ENCODE results near the gene NOX4. TPM values are rescaled to one million over a fixed set of nuclear protein-coding genes. Genes with fewer than 3 reads are reported as not detected.
"Not testable (repeated sequence)": the region's sequence is repeated elsewhere in the genome, so short reads cannot be mapped to it uniquely, and the experiment has no call there.

The NOX4 gene
- total RNA-seq, 1 donor from 2014 or later, result 85.9 TPM

DNA sequence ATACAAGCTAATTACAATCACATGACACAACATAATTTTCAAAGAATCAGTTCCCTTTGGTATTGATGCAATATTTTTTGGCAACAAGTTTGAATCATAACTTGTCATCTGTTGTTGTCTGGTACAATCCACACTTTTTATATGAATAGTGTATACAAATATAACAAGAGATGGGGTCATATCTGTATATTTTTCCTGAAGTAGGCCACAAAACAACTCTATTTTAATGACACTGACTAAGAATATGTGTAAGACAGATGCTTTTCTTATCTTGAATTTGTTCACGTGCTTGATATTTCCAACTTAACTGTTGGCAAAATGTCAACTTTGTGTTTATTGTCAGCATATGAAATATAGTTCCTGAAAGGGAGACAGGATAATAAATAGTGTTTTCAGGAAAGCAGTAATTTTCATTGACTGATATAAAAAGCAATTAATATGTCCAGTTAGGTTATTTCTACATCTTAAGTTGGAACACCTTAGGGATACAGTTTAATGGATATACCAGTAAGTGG, 27.9 kb downstream of the NOX4 start:
- peak; percentile 32 to 71 for DNase-seq (ENCODE audit: low read depth in 2 of 2)

DNA sequence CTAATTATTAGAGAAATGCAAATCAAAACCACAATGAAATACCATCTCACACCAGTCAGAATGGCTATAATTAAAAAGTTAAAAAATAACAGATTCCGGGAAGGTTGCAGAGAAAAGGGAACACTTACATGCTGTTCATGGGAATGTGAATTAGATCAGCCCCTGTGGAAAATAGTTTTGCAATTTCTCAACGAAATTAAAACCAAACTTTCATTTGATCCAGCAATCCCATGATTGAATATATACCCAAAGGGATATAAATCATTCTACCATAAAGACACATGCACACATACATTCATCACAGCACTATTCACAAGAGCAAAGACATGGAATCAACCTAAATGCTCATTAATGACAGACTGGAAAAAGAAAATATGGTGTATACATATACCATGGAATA, 32.5 kb downstream of the NOX4 start:
- DNase-seq (ENCODE audit: low read depth in 2 of 2), result no peak

DNA sequence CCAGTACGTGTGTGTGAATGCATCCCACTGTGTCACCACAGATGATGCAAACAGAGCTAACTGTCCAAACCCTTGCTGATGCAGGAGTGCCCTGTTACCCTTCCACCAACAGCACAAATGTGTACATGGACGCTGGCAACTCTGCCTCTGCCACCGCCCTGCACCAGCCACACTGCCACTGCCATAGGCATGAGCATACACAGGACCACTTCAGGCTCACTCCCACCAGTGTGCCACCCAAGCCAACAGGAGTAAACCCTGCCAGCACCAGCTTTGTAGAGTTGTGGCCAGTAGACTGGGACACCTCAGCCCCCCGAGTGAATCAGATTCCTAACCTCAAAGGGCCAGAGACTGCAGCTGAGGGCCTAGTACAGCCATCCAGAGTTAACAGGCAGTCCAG, 34.0 kb downstream of the NOX4 start:
- DNase-seq (ENCODE audit: low read depth in 2 of 2), result no peak

DNA sequence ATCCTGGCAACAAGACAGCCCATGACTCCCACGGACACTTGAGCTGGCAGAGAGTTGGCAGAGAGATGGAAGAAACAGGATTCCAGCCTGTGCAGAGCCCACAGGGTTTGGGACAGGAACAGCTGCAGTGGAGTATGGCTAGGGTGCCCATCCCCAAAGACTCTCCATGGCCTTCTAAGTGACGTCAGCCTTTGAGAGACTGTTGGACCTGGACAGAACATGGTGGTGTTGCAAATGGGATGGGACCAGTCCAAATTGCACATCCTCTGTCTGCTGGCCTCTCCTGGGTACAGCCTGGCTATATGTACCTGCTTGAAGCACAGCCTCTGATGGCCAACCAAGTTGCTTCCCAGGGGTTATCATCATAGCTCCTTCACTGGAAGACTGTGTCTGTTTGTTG, 34.5 kb downstream of the NOX4 start:
- no peak for DNase-seq (ENCODE audit: low read depth in 2 of 2)

DNA sequence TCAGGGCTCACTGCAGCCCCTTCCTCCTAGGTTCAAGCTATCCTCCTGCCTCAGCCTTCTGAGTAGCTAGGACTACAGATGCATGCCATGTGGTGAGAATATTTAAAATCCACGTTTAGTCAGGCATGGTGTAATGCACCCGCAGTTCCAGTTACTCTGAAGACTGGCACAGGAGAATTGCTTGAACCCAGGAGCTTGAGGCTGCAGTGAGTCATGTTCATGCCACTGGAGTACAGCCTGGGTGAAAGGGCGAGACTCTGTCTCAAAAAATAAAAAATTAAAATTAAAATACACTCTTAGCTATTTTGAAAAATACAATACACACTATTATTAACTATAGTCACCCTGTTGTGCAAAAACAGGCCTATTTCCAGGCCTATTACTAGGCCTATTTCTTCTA, 38.4 kb downstream of the NOX4 start:
- DNase-seq (ENCODE audit: low read depth in 2 of 2), result no peak

DNA sequence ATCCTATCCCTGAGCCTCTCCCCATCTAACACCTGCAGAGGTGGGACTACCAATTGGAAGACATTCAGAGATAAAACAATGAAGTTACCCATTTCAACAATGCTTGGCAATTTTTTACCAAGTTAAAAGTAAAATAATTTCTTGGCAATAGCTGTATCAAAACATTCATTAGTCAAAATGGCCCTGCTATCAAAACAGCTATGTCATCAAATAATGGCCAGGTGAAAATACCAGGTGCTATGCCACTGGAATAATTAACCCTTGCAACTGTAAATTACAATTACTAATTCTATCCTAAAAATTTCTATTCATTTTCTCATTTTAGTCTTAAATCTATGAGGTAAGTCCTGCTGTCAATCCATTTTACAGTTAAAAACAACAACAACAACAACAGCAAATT, 43.3 kb downstream of the NOX4 start:
- no peak for DNase-seq (ENCODE audit: low read depth in 2 of 2)

DNA sequence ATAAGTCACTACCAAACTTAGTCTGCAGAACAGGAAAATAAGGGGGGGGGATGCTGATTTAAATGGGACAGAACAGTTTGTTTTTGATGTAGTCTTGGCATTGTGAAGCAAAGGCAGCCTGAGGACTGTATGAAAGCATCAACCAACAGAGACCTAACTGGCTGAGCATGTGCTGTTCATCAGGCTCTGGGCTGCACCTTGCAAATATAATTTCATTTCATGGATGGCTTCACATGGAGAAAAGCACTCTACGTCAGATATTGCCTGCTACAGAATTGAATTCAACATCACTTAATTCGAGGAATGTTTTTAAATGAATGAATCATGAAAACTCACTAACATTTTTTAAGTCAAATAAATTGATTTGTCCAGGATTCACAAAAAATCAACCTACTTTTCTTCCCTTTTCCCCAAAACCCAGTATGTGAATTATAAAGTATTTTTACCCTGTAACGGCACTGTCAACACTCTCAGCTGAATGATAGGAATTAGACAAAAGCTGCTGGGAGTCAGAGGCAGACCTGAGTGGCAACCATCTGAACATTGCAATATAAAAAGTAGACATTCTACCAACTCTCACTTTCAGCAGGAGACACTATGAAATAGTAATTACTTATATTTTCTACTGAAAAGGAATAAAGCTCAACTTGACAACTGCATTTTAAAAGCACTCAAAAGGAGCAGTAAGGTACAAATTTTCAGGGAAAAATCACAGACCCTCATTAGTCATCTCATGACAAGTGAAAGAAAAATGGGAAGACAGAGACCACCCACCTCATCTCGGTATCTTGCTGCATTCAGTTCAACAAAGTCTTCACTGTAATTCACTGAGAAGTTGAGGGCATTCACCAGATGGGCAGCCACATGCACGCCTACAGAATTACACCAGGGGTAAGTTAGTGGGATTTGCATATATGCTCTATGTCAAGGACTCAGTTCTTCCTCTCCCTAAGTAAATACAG, 47.5 kb downstream of the NOX4 start:
- no peak for DNase-seq (ENCODE audit: low read depth in 2 of 2)

DNA sequence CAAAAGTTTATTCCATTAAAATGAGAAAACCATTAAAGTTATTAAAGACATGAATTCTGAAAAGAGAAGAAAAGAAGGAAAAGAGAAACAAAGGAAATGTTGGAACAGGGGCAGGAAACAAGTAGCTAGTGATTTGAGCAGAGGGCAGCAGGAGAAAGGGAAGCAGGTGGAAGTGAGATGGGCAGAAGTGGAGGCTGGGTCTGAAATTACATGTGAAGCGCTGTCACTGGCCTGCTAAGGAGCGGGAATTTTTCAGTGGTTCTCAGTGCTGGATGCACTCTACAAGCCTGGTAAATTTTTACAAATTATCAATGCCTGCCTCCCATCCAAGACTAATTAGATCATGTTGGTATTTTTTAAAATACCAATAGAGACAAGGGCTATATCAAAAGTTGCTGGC, 48.4 kb downstream of the NOX4 start:
- DNase-seq (ENCODE audit: low read depth in 2 of 2), result peak in 1 of 2 donors; percentile 35

DNA sequence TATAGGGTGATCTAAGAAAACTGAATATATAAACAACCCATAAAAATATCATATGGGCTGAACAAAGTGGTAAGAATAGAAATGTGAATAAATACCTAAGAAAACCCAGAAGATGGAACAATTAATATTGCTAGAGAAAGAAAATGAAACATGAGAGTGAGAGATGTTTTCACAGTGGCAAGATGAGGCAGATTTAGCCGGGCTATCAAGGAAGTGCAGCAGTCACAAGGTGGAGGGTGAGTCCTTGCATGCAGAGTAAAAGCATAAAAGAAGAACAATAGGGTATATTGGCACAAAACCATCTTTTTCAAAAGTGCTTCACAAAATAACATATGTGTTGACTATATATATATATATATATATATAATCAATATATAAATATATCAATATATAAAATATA, 49.6 kb downstream of the NOX4 start:
- peak; percentile 28 for DNase-seq (ENCODE audit: low read depth in 2 of 2)

DNA sequence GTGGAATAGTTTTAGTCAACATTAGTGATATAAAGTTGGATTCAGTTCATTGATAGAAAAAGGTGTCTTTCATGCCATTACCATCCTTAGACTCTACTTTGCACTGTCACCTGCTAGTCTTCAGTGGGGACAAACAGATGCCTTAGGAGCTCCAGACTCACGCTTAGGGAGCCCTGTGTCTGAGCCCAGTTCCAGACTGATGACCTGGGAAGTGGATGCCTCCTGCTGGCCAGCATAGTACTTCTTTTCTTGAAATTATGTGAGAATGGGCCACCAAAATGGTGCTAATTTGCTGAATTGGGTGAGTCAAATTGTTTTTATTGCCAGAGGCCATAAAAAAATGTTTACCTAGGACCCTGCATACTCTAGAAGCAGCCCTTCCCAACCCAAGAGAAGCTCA, 53.9 kb downstream of the NOX4 start:
- DNase-seq (ENCODE audit: low read depth in 2 of 2), result no peak

DNA sequence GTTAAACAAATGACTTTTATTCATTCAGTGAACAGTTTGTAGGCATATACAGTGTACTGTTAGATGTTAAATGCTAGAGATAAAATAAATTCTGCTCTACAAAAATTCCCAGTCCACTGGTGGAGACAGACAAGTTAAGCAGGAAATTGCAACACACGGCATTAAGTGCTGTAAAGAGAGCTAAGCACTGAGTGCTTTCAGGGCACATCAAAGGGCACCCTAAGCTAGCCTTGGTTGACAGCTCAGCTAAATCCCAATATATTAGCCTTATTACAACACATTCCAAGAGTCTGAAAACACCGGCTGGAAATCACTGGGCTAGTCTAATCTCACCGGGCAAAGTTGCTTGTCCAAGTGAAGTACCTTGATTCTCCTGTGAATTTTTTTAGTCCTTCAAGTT, 55.1 kb downstream of the NOX4 start:
- peak; percentile 61 to 62 for DNase-seq (ENCODE audit: low read depth in 2 of 2)

DNA sequence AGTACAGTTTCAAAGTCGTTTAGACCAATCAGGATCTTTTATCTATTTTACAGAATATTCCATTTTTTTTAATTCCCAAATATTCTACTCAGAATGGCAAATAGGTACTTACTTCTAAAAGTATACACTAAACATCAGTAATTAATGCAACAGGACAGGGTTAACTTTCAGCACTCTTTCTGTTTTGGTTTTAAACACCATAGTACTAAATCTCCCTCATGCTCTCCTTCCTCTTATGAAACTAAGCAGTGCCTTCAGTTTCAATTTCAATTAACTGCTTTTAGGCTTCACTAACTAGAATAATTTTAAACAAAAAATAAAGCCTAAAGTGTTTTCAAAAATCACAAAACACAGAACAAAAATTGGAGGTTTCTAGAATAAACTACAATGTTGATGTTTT, 57.9 kb downstream of the NOX4 start:
- DNase-seq (ENCODE audit: low read depth in 2 of 2), result no peak

DNA sequence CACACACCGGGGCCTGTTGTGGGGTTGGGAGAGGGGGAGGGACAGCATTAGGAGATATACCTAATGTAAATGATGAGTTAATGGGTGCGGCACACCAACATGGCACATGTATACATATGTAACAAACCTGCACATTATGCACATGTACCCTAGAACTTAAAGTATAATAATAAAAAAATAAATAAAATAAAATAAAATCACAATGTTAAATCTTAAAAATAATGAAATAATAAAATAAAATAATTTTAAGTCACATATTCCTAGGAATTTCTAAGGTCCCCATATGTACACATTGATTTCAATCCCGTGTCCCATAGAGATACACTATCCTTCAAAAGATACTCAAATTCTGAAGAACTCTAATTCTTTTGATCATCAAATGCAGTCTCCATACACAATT, 59.0 kb downstream of the NOX4 start:
- not testable (repeated sequence) for DNase-seq (ENCODE audit: low read depth in 2 of 2)

DNA sequence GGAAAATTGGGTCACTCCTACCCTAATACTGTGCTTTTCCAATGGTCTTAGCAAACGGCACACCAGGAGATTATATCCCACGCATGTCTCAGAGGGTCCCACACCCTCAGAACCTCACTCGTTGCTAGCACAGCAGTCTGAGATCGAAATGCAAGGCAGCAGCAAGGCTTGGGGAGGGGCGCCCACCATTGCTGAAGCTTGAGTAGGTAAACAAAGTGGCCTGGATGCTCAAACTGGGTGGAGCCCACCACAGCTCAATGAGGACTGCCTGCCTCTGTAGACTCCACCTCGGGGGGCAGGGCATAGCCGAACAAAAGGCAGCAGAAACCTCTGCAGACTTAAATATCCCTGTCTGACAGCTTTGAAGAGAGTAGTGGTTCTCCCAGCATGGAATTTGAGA, 64.7 kb downstream of the NOX4 start:
- not testable (repeated sequence) for DNase-seq (ENCODE audit: low read depth in 2 of 2)

DNA sequence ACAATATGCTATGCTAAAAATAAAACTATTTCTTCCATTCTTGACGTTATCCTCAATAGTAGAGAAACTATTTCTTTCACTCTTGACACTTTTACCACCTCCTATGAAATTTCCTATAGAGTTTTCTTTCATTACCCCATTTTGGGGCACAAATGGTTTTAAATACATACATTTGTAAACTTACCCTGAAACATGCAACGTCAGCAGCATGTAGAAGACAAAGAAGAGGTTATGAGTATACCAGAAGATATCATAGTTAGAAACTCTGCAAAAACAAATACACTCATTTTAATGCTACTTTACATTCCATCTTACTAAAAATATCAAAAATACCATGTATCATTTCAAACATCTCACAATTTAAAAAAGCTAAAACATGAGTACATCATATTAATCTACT, 69.5 kb downstream of the NOX4 start:
- no peak for DNase-seq (ENCODE audit: low read depth in 2 of 2)

DNA sequence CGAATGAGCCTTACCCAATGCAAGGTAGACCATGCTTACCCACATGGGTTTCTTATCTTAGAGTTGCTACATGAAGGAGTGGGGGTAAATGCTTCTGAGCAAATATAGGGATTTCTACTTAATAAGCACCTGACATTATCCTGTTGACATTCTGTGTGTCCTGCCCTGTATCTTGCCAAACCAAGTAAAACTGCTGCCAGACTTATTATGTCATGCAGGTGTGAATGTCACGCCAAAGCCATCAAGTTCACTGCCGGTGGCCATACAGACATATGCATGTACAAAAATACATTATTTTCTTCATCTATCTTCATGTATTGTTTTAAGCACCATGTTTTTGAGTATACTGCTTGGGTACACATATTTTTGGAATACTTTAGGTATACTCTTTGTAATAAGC, 70.2 kb downstream of the NOX4 start:
- DNase-seq (ENCODE audit: low read depth in 2 of 2), result peak; percentile 37 to 85

DNA sequence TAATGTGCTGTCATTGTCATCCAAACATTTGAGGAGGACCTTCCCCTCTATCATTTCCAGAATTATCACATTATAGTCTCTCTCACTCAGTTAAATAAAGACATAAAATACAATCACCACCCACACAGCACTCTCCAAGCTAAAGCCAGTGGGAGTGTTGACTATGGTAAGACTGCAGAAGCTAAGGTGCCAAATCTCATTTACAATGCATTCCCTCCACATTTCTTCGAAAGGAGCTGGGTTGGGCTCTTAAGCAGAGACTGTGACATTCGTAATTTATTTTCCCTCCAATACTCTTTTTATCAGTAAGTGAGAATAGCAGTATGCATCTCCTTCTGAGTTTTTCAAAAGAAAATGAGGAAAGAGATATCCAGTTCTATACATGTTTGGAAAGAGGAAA, 74.2 kb downstream of the NOX4 start:
- no peak for DNase-seq (ENCODE audit: low read depth in 2 of 2)

DNA sequence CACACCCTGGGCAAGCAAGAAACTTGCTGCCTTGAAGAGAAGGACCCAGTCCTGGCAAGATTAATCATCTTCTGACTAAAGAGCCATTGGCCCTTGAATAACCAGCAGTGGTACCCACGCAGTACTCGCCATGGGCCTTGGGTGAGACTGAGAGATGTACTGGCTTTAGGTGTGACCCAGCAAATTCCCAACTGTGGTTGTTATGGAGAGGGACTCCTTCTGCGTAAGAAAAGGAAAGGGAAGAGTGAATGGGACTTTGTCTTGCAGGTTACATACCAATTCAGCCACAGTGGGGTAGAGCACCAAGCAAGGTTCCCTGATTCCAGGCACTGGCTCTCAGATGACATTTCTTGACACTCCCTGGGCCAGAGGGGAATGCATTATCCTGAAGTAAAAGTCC, 80.1 kb downstream of the NOX4 start:
- not testable (repeated sequence) for DNase-seq (ENCODE audit: low read depth in 2 of 2)

DNA sequence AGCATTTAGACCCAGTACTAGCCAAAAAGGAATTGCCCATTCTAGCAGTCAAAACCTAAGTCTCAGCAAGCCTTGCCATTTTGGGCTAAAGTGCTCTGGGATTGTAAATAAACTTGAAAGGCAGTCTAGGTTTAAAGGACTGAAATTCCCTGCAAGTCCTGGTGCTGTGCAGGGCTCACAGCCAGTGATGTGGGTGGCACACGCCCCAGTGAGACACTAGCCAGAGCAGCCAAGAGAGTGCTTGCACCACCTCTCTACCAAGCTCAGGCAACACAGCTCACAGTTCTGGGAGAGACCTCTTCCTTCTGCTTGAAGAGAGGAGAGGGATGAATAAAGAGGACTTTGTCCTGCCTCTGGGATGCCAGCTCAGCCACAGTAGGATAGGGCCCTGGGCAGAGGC, 80.5 kb downstream of the NOX4 start:
- not testable (repeated sequence) for DNase-seq (ENCODE audit: low read depth in 2 of 2)

DNA sequence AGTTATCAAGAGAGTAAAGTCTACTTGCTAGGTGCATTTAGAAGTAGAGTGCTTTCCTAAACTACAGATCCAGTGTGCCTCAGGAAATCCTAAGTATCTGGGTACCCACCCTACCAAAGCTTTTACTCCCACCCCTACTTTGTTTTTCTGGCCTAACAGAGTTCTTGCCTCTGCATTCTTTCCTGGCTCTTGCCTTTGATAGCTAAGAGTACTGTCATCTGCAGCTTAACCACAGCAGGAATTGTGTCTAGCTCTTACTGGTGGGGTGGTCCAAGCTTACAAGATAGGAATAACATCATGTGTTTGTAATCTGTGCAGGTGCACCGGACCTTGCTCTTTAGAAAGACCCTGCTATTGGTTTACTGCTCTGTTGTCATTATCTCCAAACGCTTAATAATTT, 82.7 kb downstream of the NOX4 start:
- DNase-seq (ENCODE audit: low read depth in 2 of 2), result not testable (repeated sequence)

DNA sequence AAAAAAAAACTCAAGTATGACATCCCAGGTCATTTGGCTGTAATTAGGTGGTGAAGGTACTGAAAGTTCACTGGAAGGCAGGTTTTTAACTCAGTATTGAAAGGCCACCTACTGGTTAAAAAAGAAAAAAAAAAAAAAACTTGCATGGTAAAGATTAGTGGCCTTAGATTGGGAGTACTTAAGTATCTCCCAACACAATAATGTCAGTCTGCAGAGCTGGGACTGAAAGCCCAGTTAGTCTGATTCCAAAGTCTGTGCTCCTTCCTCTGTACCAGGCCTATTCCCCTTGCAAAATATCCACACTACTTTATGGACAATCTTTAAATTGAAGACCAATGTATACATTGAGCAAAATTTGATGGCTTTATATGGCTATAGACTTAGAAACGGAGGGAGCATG, 85.5 kb downstream of the NOX4 start:
- peak; percentile 34 to 43 for DNase-seq (ENCODE audit: low read depth in 2 of 2)

DNA sequence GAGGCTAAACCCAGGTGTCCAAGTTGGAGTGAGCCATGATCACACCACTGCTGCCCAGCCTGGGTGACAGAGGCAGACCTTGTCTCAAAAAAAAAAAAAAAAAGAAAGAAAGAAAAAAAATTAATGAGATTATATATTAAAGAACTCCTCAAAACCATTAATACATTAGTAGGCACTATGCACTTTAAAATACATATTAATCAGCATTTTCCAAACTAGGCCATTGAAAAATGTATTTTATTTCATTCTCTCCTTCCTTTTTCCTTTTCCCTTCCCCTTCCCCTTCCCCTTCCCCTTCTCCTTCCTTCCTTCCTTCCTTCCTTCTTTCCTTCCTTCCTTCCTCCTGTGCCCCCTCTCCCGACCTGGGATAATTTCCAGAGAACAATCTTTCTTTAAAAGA, 99.5 kb downstream of the NOX4 start:
- DNase-seq (ENCODE audit: low read depth in 2 of 2), result not testable (repeated sequence)

DNA sequence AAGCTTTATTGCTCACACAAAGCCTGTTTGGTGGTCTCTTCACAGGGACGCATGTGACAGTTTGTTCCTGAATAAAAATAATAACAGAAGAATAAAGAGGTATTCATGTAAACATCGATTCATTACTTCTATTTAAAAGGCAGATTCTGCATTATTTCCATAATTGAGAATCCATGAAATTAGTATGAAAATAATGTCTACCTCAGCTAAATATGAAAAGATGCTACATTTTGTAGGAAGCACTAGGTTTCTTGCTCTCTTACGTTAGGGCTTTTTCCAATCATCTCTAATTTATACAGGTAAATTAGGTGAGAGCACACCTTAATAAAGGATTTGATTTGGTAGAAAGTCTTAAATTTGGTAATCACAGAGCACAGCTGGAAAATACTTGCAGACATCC, 103.7 kb downstream of the NOX4 start:
- DNase-seq (ENCODE audit: low read depth in 2 of 2), result not testable (repeated sequence)

Data from lung microvascular endothelial cell (primary cell).